SK-N-DZ (cell line): ENCODE data around the gene USP37. TPM values are rescaled to one million over a fixed set of nuclear protein-coding genes. Genes with fewer than 3 reads are reported as not detected.

ENCODE experiments used
- DNase-seq: peaks from one replicate; pipeline ENCODE4 v3.0.0-alpha.2; 2015; ENCODE audit warnings: low spot score
- polyA plus RNA-seq, 2 experiments: library from polyadenylated mRNA; depleted of rRNA; stranded (reverse); fragments of >200 nt; gene quantifications; 2 replicates each; pipeline ENCODE4 v1.2.3, GENCODE V29; 2014

USP37 gene, protein sequence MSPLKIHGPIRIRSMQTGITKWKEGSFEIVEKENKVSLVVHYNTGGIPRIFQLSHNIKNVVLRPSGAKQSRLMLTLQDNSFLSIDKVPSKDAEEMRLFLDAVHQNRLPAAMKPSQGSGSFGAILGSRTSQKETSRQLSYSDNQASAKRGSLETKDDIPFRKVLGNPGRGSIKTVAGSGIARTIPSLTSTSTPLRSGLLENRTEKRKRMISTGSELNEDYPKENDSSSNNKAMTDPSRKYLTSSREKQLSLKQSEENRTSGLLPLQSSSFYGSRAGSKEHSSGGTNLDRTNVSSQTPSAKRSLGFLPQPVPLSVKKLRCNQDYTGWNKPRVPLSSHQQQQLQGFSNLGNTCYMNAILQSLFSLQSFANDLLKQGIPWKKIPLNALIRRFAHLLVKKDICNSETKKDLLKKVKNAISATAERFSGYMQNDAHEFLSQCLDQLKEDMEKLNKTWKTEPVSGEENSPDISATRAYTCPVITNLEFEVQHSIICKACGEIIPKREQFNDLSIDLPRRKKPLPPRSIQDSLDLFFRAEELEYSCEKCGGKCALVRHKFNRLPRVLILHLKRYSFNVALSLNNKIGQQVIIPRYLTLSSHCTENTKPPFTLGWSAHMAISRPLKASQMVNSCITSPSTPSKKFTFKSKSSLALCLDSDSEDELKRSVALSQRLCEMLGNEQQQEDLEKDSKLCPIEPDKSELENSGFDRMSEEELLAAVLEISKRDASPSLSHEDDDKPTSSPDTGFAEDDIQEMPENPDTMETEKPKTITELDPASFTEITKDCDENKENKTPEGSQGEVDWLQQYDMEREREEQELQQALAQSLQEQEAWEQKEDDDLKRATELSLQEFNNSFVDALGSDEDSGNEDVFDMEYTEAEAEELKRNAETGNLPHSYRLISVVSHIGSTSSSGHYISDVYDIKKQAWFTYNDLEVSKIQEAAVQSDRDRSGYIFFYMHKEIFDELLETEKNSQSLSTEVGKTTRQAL
- 12.6 and 15.5 TPM in 2 replicates for polyA plus RNA-seq (2014; cell fraction: cytosol; rRNA removed)
- polyA plus RNA-seq (2014; cell fraction: nucleus; rRNA removed), result 12.1 and 17.8 TPM in 2 replicates

DNA sequence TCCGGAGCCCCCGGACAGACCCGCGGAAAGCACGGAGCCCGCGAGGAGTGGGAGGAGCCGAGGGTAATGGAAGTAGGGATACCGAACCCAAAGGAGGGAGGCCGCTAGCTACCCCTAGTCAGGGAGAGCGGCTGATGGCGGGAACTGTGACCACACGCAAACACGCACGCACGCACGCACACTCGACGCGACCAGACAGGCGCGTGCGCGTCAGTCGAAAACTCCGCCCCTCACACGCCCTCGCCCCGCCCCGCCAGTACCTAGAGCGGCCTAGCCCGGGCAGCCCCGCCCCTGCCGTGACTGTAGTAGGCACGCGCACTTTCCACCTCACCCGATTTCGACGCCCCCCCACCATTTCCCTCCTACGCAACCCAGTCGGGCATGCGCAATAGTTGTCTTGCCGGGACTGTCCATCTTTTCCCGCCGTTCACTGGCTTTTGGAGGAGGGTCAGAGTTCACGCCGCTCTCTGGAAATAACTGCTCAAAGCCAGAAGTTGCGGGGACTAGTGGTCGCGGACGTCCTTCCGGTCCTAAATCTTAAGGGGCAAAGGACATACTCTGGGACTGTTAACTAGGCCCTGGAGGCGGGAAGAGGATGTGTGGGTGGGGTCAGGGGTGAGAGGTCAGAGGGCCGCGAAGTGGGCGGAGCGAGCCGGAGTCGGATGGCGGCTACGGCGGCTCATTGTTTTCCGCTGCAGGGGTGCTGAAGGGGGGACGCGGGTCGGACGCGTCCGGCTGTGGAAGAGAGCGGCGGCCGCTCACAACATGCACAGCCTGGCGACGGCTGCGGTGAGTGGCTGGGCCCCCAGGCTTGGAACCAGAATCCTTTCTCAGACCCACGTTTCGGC lies at the start of gene USP37, which contains the start of gene CNOT9:
Gene USP37 (minus strand): TSS at position 162 of the 848 bp plus-strand sequence. CDS start 9,698 bp downstream, outside the sequence.
Gene CNOT9 (plus strand): TSS at position 650 of the 848 bp plus-strand sequence. CDS start 116 bp downstream, at position 766.
- DNase-seq, result peak; percentile 98

DNA sequence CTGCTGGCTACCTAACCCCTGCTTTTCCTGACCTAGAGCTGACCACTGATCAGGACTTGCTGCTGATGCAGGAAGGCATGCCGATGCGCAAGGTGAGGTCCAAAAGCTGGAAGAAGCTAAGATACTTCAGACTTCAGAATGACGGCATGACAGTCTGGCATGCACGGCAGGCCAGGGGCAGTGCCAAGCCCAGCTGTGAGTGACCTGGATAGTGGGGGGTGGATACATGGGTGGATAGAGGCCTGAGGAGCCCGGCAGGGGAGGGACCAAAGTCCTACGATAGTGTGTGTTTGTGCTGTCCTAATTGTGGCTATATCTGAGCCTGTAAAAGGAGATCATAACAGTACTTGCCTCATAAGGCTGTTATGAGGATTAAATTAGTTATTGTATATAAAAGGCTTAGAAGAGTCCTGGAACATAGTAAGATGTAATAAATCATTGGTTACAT lies 47.7 kb upstream of the USP37 start:
- no peak for DNase-seq

DNA sequence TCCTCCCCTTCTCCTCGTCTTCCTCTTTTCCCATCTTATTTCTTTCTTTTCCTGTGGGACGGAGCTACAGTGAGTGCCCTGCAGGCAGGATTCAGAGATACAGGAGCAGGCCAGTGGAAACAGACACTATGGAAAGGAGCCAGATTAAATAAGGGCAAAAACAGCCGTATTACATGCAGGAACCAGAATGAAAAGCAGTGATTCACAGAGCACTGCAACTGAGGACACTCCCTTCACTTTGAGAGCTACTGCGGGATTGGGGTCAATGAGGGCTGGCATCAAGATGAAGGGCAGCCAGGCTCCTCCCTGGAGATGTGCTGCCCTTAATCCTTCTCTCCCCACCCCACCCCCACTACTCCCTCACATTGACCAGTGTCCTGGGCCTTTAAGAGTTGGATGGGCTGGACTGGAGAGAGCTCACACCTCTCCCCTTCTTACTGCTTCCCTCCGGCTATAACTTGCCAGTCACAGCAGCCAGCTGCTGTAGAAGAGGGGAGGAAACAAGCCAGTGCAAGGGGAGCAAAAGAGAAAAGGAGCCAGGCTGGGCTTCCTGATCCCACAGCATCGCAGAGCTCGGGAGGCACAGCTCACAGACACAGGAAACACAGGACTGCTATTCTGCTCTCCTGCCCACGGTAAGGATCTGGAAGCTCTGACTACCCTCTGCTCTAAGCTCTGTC lies 39.4 kb upstream of the USP37 start, which contains the start of gene PLCD4:
Gene PLCD4 (plus strand): TSS at position 464 of the 680 bp plus-strand sequence. CDS start 7,841 bp downstream, outside the sequence.
- DNase-seq, result peak; percentile 20

DNA sequence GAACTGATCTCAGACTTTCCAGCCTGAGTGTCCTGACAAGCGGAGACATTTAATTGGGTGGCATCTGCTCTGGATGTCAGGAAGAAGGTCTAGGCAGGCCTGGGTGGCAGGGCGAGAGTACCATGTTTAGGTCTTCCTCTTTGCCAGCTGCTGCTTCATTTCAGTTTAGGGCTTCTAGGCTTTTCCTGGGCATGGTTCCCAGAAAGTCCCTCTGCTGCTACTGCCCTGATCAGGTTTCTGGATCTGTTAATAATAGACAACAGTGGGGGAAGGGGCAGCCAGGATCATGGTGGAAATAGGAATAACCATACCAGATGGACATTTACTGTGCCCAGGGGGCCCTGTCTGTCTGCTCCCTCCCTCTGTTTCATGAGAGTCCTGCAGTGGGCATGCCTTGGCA lies 37.3 kb upstream of the USP37 start:
- DNase-seq, result no peak

DNA sequence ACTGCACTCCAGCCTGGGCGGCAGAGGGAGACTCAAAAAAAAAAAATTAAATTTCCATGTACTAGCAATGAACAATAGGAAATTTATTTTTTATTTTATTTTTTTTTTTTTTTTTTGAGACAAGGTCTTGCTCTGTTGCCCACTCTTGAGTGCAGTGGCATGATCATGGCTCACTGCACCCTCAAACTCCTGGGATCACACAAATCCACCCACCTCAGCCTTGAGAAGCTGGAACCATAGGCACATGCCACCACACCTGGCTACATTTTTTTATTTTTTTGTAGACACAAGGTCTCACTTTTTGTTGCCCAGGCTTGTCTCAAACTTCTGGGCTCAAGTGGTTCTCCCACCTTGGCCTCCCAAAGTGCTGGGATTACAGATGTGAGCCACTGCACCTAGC lies 17.4 kb upstream of the USP37 start:
- DNase-seq, result no peak

DNA sequence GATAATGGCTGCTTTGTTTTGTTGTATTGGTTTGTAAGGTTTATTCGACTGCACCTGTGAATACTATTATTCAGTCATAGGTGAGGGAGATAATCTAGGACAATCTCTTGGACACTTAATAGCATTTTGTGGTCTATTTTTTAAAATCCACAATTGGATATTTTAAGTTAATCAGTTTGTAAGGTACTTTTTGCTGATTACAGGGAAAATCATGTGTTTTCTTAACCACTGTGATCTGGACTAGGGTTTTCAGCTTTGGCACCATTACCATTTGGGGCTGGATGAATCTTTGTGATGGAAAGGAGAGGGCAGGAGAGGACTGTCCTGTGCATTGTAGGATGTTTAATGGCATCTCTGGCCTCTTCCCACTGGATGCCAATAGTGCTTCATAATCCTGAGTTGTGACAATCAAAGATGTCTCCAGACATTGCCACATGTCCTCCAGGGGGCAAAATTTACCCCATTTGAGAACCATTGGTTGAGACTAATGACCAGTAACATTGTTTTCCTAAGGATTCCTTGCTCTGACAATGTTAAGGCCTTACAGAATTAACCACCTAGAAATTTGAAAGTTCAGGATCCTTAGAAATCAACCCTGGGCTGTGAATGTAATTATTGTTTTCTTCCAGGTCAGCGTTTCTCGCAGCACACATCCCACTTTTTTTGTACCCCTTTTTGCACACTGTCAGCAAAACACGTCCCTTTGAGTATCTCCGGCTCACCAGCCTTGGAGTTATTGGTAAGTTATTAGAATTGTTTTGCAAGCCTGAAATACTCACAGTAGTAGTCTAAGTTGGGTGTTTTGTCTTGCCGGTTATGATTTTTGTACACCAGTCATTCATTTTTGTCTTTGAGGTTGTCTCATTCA lies 16.1 kb upstream of the USP37 start:
- DNase-seq, result no peak

DNA sequence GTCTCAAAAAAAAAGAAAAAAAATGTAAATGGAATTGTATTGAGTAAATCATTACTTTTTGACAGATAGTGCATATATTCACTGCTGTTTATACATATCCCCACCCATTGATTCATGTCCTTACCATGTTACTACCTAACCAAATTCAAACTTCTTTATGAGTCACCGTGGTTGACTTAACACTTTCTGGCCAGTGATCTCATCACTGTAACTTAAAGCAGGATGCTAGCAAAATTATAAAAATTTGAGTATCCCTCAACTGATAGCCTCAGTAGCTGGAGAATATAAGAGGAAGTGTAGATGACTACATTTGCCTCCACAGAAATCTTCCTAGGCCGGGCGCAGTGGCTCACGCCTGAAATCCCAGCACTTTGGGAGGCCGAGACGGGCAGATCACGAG lies 13.9 kb upstream of the USP37 start:
- DNase-seq, result no peak

DNA sequence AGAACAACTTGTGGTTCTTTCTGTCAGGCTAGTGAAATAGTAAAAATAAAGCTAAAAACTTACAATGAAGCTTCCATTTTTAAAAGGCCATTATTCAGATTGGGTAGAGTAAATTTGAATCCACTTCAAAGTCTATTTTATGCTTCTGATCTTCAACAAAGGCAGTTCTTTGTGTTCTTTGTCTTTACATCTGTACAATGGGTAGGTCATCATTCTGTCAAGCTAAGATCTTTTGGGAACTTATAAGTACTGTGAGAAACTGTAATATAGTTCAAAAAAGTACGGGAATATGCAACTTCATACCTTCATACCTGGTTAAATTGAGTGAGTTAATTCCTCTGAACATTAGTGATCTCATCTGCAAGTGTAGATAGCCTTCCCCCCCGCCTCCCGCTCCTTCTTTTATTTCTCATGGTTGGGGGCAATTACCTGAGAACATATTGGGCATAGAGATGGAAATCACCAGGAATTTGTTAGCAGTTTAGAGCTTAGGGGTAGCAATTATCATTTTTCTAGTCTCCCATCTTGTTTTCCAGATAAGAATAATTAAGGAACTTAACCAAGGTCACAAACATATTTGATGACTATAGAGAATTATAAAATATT lies 10.2 kb upstream of the USP37 start:
- no peak for DNase-seq

DNA sequence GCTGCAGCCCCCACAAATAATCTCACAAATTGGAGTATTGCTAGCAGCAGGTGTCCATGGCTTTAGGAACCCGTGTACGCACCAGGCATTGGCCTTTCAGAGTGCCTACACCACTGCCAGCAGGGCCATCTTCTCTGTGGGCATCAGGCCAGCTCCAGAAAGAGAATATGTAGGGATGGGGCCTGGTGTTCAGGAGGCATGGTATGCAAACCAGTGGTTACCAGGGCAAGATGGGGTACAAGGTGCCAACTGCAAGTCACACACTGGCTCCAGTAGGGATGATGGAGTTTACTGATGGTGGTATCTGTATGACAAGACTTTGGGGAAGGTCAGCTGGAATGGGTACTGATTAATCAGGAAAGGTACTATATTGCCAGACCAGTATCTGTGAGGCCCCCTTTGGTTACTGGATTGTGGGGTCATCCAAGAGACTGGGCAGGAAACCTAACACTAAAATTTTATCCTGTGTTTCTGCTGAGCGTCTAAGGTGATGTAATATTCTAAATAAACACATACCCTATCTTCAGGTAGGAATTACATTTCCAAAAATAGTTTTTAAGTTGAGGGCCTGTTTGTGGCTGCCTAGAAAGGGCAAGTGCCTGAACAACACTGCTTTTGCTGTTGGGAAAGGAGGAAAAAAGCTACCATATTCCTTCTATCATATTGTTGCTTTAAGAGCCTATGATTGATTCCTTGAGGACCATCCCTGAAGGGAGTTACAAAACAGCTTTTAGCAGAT lies 9.5 kb upstream of the USP37 start:
- no peak for DNase-seq

DNA sequence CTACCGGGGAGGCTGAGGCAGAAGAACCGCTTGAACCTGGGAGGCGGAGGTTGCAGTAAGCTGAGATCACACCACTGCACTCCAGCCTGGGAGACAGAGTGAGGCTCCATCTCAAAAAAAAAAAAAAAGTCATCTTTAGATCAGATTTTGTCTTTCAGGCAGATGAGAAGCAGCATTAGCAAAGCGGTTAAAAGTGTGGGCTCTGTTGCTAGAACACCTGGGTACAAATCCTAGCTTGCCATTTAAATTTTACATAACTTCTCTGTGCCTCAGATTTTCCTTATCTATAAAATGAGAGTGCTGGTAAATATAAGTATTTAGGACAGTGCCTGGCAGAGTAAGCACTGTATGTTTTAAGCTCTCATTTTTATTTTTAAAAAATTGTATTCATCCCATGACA lies 8.7 kb upstream of the USP37 start:
- DNase-seq, result no peak

DNA sequence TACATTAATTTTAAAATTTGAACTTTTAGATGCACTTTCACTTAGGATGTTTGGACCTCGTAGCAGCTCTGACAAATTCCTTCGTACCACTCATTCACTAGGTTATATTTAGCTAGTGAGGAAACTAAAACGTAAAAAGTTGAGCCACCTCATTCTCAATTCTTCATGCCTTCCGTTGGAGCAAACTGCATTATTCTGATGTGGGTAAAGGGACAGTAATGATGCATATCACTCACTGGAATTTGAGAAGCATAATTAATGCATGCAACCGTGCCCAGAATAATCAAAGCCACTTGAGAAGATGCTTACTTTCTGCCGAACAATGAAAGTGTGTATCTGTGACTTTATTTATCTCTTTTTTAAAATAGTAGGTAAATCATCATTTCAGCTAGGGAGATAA lies 2.7 kb upstream of the USP37 start:
- DNase-seq, result no peak

DNA sequence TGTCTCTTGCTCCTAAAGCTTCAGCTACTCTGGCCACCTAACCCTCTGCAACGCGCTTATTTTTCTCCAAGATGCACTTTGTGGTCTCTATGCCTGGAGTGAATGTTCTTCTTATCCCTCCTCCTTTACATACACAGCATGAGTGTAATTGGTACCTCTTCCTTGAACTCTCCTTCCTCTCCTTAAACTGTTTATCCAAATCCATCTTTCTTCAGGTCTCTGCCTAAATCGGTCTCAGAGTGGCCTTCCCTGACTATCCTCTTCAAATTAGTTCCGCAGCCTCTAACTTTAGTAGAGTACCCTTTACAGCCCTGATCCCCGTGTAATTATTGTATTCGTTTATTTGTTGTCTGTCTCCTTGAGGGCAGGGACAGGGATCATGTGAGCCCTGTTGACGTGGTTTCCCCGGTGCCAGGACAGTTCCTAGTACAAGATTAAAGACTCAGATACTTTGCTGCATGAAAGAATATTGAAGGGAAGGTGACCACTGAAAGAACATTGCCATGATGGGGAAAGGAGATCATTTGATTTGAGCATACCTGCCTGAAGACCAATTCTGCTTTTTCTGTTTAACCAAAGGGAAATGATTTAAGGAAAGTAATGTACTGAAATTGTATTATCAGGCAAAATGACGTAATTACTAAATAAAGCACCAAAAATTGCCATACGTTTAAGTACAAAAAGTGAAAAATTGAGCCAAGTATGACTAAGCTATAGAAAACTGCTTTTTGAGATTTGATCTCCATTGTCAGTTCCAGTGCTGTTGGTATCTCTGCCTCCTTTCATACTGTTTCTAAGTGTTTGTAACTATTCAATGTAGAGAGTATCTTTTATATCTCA lies 1.7 kb upstream of the USP37 start:
- peak; percentile 7 for DNase-seq

DNA sequence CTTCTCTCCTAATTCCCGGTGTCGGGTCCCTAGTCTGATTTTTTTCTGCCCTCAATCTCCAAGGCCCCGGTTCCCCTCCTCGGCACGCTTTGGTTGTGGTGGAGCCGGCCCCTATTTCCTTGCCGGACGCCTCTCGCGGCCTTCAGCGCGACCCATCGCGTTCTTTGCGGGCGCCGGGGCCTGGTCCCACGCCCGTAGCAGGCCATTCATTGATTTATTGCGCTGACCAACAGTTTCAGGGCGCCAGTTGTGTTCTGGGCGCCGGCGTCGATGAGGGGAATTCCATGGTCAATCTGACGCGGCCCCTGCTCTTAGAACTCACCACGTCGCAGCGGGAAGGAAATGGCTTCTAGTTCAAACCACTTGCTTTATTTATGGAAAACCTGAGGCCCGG lies 884 bp upstream of the USP37 start:
- no peak for DNase-seq

DNA sequence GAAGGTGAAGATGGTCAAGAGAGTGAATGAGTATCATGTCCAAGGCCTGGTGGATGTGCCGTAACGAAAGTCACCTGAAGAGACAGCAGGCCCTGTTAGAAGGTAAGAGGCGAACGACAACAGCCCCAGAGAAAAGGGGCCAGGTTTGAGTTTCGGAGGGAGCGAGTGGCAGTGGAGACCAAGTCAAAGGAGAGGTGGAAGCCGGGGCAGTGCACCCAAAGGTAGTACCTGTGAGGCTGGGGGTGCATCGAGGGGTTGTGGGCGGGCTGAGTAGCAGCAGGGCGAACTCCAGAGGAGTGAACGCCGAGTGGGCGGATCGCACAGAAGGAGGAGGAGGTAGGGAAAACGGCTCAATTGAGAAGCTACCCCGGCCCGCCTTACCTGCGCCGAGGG lies 358 bp downstream of the USP37 start:
- DNase-seq, result no peak

DNA sequence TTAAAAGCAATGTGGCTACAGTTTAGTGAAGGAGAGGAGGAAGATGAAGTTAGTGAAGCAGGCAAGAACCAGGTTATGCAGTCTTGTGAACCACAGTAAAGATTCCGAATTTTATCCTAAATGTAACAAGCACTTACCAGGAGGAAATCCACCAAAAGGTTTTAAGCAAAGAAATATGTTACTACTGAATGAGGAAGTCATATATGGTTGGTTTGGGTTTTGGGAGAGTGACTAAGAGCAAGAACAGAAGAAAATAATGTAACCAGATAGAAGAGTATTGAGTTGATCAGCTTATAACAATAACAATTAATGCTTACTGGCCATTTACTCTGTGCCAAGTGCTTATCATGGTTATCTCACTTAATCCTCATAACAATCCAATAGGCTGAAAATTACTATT lies 1.9 kb downstream of the USP37 start:
- no peak for DNase-seq

DNA sequence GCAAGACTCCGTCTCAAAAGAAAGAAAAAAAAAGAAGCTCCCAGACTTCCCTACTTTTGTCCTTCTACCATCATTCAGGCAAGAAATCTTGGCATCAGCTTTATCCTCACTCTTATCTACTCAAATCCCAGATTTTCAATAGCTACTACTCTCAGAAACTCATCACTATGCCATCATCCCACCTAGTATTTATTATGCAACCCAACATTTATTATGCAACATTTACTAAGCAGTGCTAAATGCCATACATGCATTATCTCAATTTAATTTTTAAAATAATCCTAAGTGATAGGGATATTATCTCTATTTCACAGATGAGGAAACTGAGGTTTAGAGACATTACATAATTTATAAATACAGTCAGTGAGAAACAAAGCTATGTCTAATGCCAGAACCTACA lies 4.1 kb downstream of the USP37 start:
- DNase-seq, result no peak

DNA sequence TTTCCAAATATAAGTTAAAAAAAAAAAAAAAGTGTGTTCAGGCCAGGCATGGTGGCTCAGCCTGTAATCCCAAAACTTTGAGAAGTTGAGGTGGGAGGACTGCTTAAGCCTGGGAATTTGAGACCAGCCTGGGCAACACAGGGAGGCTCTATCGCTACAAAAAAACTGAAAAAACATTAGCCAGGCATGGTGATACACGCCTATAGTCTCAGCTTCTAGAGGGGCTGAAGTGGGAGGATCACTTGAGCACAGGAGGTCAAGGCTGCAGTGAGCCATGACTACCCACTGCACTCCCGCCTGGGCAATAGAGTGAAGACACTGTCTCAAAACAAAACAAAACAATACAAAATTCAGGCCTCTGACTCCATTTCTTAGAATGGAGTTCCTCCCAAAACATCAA lies 9.2 kb downstream of the USP37 start:
- DNase-seq, result no peak
